Fibroblast of lung (primary cell): ENCODE results near the gene DNAH1.

Experiments
- EZH2 ChIP-seq: IDR thresholded peaks from 2 replicates; pipeline ENCODE4 v1.5.1; 2012; ENCODE audit warnings: low read length, control low read depth, mild to moderate bottlenecking; ENCODE audit errors: missing control alignments
- TF ChIP-seq, protein P1 (sequence below), 2 donors: IDR thresholded peaks in 1 of 2; conservative IDR thresholded peaks in 1 of 2; 1 replicate in 1 of 2; 2 replicates in 1 of 2; pipeline ENCODE4 v1.5.1; 2011 to 2012; ENCODE audit warnings: low read length in 2 of 2, control low read depth in 1 of 2, inconsistent platforms in 1 of 2, low read depth in 1 of 2, mild to moderate bottlenecking in 1 of 2

DNA sequence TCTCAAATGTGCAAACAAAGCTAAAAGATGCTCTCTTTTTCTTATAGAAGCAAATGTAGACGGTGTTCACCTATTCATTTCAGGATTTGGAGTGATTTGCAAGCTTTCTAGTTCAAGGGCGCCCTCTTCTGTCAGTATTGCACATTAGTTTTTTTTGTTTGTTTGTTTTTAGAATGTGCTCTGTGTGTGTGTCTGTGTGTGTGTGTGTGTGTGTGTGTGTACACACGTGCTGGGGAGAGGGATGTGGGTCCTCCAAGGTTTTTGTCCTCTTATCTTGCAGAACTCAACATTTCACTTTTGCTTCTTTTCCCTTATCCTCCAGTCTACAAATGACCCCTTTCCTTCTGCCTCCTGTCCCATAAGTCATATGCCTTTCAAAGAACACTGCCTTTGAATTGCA is 23.5 kb downstream of the DNAH1 start:
- TF ChIP-seq, protein P1, sequence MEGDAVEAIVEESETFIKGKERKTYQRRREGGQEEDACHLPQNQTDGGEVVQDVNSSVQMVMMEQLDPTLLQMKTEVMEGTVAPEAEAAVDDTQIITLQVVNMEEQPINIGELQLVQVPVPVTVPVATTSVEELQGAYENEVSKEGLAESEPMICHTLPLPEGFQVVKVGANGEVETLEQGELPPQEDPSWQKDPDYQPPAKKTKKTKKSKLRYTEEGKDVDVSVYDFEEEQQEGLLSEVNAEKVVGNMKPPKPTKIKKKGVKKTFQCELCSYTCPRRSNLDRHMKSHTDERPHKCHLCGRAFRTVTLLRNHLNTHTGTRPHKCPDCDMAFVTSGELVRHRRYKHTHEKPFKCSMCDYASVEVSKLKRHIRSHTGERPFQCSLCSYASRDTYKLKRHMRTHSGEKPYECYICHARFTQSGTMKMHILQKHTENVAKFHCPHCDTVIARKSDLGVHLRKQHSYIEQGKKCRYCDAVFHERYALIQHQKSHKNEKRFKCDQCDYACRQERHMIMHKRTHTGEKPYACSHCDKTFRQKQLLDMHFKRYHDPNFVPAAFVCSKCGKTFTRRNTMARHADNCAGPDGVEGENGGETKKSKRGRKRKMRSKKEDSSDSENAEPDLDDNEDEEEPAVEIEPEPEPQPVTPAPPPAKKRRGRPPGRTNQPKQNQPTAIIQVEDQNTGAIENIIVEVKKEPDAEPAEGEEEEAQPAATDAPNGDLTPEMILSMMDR (conservative IDR thresholded peaks at IDR 0.05 in 1 of 2, IDR thresholded peaks at IDR 0.05 in 1 of 2; ENCODE audit: low read depth in 1 of 2, low read length in 2 of 2) = peak; percentile 57 to 69
- no peak for TF ChIP-seq EZH2
